ENCODE results near the gene HELZ.
"Not testable (repeated sequence)": the region's sequence is repeated elsewhere in the genome, so short reads cannot be mapped to it uniquely, and the experiment has no call there.

HELZ gene

DNA sequence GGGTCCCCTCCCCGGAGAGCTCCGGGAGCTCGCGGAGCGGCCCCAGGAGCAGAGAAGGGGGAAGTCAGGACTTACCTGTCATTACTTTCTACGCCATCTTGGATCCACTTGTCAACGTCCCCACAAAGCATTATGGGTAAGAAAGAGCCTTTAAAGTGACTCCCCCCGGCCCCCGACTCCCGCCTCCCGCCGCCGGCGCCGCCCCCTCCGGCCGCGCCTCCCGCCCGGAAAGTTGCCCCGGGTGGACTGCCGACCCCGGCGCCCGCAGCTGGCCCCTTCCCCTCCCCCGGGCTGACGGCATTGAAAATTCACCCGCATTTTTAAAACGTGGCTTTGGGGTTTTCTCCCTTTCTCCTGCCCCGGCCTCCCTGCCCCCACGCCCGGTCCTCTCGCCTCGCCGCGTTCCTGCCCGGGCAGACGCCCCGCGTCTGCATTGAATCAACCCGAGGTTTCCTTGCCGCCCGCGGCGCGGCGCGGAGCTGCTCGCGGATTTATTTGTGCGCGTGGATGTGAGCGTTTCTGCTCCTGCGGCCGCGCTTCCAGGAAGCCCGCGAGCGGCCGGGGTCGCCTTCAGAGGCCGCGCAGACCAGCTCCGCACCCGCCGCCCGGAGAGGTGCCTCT, at the start of gene HELZ:
HELZ (minus strand) TSS at position 124 of the 621 bp plus-strand sequence. CDS start 26,392 bp downstream, outside the sequence.
- no peaks in the 10 kb centered on the region for H3K9me3 Mint-ChIP-seq
- H3K4me1 Mint-ChIP-seq (ENCODE audit: low read depth): peaks cover 41% of the 10 kb centered on the region
- H3K4me3 Mint-ChIP-seq: peak within 1 kb of the TSS; percentile 91
- H3K27ac Mint-ChIP-seq: peak within 1 kb of the TSS; percentile 87
- peaks cover 14% of the 10 kb centered on the region for H3K27me3 Mint-ChIP-seq (ENCODE audit: low read depth)
- peaks cover 21% of the 10 kb centered on the region for H3K36me3 Mint-ChIP-seq (ENCODE audit: low read depth)
- peak; percentile 74 for DNase-seq (ENCODE audit: low spot score)

DNA sequence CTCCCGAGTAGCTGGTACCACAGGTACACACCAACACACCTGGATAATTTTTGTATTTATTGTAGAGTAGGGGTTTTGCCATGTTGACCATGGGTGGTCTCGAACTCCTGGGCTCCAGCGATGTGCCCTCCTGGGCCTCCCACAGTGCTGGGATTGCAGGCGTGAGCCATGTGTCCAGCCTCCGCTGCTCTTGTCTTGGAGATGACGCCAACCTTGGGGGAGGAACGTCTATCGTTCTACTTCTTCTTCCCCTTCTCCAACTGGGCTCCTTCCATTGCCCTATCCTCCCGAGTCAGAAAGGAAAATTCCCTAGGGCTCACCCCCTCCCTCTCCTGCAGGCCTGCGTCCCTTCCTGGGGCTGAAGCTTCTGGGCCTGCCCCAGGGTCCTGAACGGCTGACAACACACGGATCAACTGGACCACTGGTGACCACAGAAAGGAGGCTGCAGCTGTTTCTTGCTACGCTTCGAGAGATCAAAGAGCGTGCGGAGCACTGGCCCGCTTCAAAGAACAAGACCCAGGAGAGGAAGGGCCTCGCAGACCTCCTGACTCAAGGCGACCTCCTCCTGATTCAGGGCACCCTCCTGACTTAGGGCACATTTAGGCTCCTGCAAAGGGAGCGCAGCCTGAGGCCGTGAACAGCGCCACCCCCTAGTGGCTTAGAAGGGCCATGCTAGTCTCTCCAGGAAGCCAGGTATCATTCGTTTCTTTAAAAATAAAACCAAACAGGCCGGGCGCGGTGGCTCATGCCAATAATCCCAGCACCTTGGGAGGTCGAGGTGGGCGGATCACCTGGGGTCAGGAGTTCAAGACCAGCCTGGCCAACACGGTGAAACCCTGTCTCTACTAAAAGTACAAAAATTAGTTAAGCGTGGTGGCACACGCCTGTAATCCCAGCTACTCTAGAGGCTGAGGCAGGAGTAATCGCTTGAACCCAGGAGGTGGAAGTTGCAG, 48.5 kb upstream of the HELZ start:
- H3K36me3 Mint-ChIP-seq (ENCODE audit: low read depth): no peaks in the 10 kb centered on the region
- DNase-seq (ENCODE audit: low spot score): peak; percentile 50
- H3K4me1 Mint-ChIP-seq (ENCODE audit: low read depth): peaks cover 1% of the 10 kb centered on the region
- peaks cover under 1% of the 10 kb centered on the region for H3K27me3 Mint-ChIP-seq (ENCODE audit: low read depth)
- peak overlapping the region; percentile 34 for H3K4me3 Mint-ChIP-seq
- no peak overlapping the region for H3K27ac Mint-ChIP-seq
- H3K9me3 Mint-ChIP-seq: no peaks in the 10 kb centered on the region

DNA sequence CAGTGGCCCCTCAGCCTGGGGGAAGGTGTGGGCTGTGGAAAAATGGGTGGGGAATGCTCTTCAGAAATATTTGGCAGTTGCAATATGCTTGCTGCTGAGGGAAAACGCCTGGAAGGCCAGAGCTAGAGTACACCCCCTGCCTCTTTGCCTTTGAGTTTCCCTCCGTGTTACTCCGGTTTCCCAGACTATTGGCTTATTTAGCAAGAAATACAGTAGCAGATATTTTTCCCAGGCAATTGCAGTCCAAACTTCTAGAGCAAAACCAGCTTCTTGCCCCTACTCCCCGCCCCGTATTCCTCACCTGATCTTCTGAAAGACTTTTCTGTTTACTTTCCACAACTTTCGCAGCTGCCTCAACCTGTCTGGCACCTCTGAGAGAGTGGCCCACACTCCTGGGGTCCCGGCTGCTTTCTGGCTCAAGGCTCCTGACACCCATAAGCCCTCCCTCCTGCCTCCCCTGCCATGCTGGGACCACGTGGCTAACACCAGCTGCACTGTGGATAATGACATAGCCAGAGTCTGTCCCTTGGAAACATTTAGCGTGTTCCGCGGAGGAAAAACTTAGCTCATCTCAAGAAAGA, 45.8 kb upstream of the HELZ start:
- Mint-ChIP-seq H3K4me3 (no peak overlapping the region), H3K27ac (no peak overlapping the region), H3K9me3 (no peaks in the 10 kb centered on the region), H3K27me3 (ENCODE audit: low read depth) (peaks cover 3% of the 10 kb centered on the region), H3K4me1 (ENCODE audit: low read depth) (peaks cover 1% of the 10 kb centered on the region), H3K36me3 (ENCODE audit: low read depth) (no peaks in the 10 kb centered on the region)
- no peak for DNase-seq (ENCODE audit: low spot score)

- Mint-ChIP-seq H3K4me1 (ENCODE audit: low read depth) (peaks cover 1% of the 10 kb centered on the region), H3K27me3 (ENCODE audit: low read depth) (peaks cover 3% of the 10 kb centered on the region), H3K9me3 (no peaks in the 10 kb centered on the region), H3K36me3 (ENCODE audit: low read depth) (no peaks in the 10 kb centered on the region), H3K4me3 (no peak overlapping the region), H3K27ac (no peak overlapping the region)
- DNase-seq (ENCODE audit: low spot score): no peak
These were observed 45.2 kb upstream of the HELZ start for GRCh38 chr17:67290244-67290643.

DNA sequence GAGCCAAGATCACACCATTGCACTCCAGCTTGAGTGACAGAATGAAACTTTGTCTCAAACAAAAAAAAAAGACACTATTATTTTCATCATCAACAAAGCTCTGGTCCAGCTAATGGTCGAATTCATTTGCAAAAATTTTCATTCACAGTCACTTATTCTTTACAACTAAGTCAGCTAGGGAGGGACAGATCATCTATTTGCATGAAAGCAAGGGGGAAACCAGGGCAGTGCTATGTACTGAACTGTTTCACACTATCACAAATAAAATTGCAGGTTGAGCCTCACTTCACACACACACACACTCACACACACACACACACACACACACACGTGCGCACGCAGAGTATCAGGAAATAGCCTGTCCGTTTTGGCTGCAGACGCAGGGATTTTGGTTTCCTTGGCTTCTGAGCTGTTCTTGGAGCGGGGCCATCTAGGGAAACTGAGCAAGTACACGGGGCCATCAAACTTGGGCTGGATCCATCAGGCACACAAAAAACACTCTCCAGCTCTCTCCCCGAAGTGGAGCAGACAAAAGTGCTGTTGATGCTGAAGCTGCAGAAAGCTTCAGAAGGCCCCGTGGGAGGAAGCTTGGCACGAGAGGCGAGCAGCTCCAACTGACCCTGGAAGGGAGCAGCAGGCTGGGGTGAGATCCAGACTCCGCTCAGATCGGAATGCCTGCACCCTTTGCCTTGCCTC, 44.3 kb upstream of the HELZ start:
- H3K9me3 Mint-ChIP-seq: no peaks in the 10 kb centered on the region
- peaks cover 1% of the 10 kb centered on the region for H3K4me1 Mint-ChIP-seq (ENCODE audit: low read depth)
- no peak overlapping the region for H3K27ac Mint-ChIP-seq
- DNase-seq (ENCODE audit: low spot score): no peak
- no peaks in the 10 kb centered on the region for H3K36me3 Mint-ChIP-seq (ENCODE audit: low read depth)
- H3K27me3 Mint-ChIP-seq (ENCODE audit: low read depth): peaks cover 3% of the 10 kb centered on the region
- no peak overlapping the region for H3K4me3 Mint-ChIP-seq

DNA sequence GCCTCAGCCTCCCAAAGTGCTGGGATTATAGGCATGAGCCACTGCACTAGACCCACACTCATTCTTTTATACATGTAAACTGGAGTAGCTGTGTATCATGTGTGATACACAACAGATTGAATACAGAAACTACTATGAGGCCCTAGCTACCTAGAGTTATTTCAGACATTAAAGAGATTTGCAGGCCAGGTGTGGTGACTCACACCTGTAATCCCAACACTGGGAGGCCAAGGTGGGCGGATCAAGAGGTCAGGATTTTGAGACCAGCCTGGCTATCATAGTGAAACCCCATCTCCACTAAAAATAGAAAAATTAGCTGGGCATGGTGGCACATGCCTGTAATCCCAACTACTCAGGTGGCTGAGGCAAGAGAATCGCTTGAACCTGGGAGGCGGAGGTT, 41.8 kb upstream of the HELZ start:
- not testable (repeated sequence) for H3K27me3 Mint-ChIP-seq (ENCODE audit: low read depth); H3K9me3 Mint-ChIP-seq; H3K4me3 Mint-ChIP-seq; H3K36me3 Mint-ChIP-seq (ENCODE audit: low read depth); H3K27ac Mint-ChIP-seq; DNase-seq (ENCODE audit: low spot score); H3K4me1 Mint-ChIP-seq (ENCODE audit: low read depth)

- no peak overlapping the region for H3K4me3 Mint-ChIP-seq
- DNase-seq (ENCODE audit: low spot score): no peak
- no peaks in the 10 kb centered on the region for H3K9me3 Mint-ChIP-seq
- H3K4me1 Mint-ChIP-seq (ENCODE audit: low read depth): peaks cover 1% of the 10 kb centered on the region
- peaks cover 3% of the 10 kb centered on the region for H3K27me3 Mint-ChIP-seq (ENCODE audit: low read depth)
- H3K27ac Mint-ChIP-seq: no peak overlapping the region
- no peaks in the 10 kb centered on the region for H3K36me3 Mint-ChIP-seq (ENCODE audit: low read depth)
These were observed 40.4 kb upstream of the HELZ start for GRCh38 chr17:67285360-67285759.

DNA sequence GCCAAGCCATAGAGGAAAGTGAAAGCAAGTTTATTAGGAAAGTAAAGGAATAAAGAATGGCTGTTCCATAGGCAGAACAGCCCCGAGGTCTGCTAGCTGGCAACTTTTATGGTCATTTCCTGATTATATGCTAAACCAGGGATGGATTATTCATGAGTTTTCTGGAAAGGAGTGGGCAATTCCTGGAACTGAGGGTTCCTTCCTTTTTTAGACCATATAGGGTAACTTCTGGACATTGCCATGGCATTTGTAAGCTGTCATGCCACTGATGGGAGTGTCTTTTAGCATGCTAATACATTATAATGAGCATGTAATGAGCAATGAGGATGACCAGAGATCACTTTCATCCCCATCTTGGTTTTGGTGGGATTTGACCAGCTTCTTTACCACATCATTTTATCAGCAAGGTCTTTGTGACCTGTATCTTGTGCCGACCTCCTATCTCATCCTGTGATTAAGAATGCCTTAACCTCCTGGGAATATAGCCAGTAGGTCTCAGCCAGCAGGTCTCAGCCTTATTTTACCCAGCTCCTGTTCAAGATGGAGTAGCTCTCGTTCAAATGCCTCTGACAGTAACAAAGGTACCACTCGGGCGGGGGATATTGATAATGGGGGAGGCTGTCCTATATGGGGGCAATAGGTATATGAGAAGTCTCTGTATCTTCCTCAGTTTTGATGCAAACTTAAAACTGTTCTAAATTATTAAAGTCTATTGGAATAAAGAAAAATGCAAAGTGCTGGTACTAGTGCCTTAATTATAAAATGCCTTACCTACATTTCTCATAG, 38.9 kb upstream of the HELZ start:
- Mint-ChIP-seq H3K4me1 (ENCODE audit: low read depth) (no peaks in the 10 kb centered on the region), H3K36me3 (ENCODE audit: low read depth) (no peaks in the 10 kb centered on the region), H3K27ac (no peak overlapping the region), H3K4me3 (no peak overlapping the region), H3K9me3 (no peaks in the 10 kb centered on the region), H3K27me3 (ENCODE audit: low read depth) (peaks cover 3% of the 10 kb centered on the region)
- no peak for DNase-seq (ENCODE audit: low spot score)

DNA sequence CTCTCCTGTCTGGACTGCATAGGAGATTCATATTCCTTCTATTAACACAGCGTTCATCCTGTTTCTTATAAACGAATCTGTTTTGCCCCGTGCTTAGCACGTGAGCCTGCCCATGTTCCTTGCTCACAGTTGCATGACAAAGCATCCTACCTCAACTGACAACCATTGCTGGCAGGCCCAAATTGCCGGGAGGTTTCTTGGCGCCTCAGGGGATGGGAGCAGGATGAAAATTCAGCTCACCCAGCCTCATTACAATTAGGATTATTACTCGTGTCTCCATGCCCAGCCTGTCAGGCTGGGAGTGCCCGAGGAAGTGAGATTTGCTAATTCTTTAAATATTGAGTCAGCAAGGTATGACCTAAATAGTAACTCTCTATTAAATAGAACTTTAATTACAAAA, 36.7 kb upstream of the HELZ start:
- H3K4me3 Mint-ChIP-seq: no peak overlapping the region
- DNase-seq (ENCODE audit: low spot score): no peak
- no peaks in the 10 kb centered on the region for H3K4me1 Mint-ChIP-seq (ENCODE audit: low read depth)
- no peak overlapping the region for H3K27ac Mint-ChIP-seq
- no peaks in the 10 kb centered on the region for H3K9me3 Mint-ChIP-seq
- H3K27me3 Mint-ChIP-seq (ENCODE audit: low read depth): no peaks in the 10 kb centered on the region
- H3K36me3 Mint-ChIP-seq (ENCODE audit: low read depth): no peaks in the 10 kb centered on the region

DNA sequence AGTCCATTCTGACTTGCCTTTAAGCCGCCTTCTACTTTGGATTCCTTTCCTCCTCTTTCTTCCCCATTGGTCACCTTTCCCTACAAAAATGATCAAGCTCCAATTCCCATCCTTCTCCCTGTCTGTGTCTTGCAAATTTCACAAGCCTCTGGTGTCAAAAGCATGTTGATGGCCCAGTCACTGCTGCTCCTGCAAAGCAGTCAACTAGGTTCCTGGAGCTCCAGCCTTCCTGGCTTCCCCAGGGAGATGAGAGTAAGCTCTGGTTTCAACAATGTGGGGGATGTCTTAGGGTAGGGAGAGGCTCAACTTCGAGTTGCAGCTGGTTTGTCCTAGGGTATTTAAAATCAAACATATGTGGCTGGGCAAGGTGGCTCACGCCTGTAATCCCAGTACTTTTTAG, 36.1 kb upstream of the HELZ start:
- Mint-ChIP-seq H3K27me3 (ENCODE audit: low read depth) (no peaks in the 10 kb centered on the region), H3K4me3 (no peak overlapping the region), H3K4me1 (ENCODE audit: low read depth) (no peaks in the 10 kb centered on the region), H3K9me3 (no peaks in the 10 kb centered on the region), H3K27ac (no peak overlapping the region), H3K36me3 (ENCODE audit: low read depth) (no peaks in the 10 kb centered on the region)
- DNase-seq (ENCODE audit: low spot score): no peak

DNA sequence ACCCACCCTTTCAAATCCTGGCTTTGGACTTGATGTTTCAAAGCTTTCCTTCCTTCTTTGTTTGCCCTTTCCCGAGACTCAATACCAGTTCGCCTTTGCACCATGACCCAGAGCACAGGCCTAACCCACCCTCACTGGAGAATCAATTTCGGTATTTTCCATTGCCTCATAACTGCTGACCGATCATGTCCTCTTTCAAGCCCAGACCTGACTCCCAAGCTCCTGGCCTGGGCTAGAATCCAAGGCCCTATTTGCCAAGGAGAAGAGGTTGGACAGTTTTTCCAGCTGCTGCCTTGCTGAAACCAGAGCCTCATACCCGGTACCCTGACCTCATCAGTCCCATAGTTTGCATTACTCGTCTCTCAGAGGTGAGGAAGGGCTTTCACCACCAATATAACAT, 35.3 kb upstream of the HELZ start:
- Mint-ChIP-seq H3K27me3 (ENCODE audit: low read depth) (no peaks in the 10 kb centered on the region), H3K4me1 (ENCODE audit: low read depth) (no peaks in the 10 kb centered on the region), H3K36me3 (ENCODE audit: low read depth) (no peaks in the 10 kb centered on the region), H3K9me3 (no peaks in the 10 kb centered on the region), H3K4me3 (no peak overlapping the region), H3K27ac (no peak overlapping the region)
- no peak for DNase-seq (ENCODE audit: low spot score)

- Mint-ChIP-seq H3K36me3 (ENCODE audit: low read depth) (no peaks in the 10 kb centered on the region), H3K4me3 (no peak overlapping the region), H3K27ac (no peak overlapping the region), H3K27me3 (ENCODE audit: low read depth) (no peaks in the 10 kb centered on the region), H3K4me1 (ENCODE audit: low read depth) (no peaks in the 10 kb centered on the region), H3K9me3 (no peaks in the 10 kb centered on the region)
- DNase-seq (ENCODE audit: low spot score): no peak
These were observed 34.1 kb upstream of the HELZ start for GRCh38 chr17:67279115-67279514.

GRCh38 chr17:67278363-67278762, 33.4 kb upstream of the HELZ start:
- H3K27me3 Mint-ChIP-seq (ENCODE audit: low read depth): no peaks in the 10 kb centered on the region
- no peak for DNase-seq (ENCODE audit: low spot score)
- H3K36me3 Mint-ChIP-seq (ENCODE audit: low read depth): no peaks in the 10 kb centered on the region
- H3K9me3 Mint-ChIP-seq: no peaks in the 10 kb centered on the region
- H3K4me1 Mint-ChIP-seq (ENCODE audit: low read depth): no peaks in the 10 kb centered on the region
- no peak overlapping the region for H3K27ac Mint-ChIP-seq
- no peak overlapping the region for H3K4me3 Mint-ChIP-seq
